Heart right ventricle (tissue), 16 donors: Measurements from ENCODE around the gene CARM1. TPM values are rescaled to one million over a fixed set of nuclear protein-coding genes. Genes with fewer than 3 reads are reported as not detected.

Source experiments
- ATAC-seq, 8 donors: fragments of 200-7000 bp; cut with Tn5 transposase; one replicate each; pipeline ENCODE4 v1.9.1; 2020; ENCODE audit warnings: mild to moderate bottlenecking in 8 of 8, moderate library complexity in 8 of 8, moderate number of reproducible peaks in 1 of 8
- DNase-seq, 2 donors: peaks; one replicate each; pipeline ENCODE4 v3.0.0-alpha.2; 2020
- H3K27ac ChIP-seq, 10 donors: fragments of 200-600 bp; sonication (generic) in 2 of 10; one replicate each; pipeline versions ENCODE4 v1.5.0 to v1.8.0; 2020 to 2022; ENCODE audit warnings: mild to moderate bottlenecking in 3 of 10
- H3K27me3 ChIP-seq, 7 donors: fragments of 200-600 bp; one replicate each; pipeline ENCODE4 v1.8.0; 2021 to 2022; ENCODE audit warnings: mild to moderate bottlenecking in 2 of 7
- H3K36me3 ChIP-seq, 9 donors: fragments of 200-600 bp; sonication (generic) in 1 of 9; one replicate each; pipeline versions ENCODE4 v1.5.0 to v1.8.0; 2020 to 2022; ENCODE audit warnings: mild to moderate bottlenecking in 2 of 9
- H3K4me1 ChIP-seq, 9 donors: fragments of 200-600 bp; sonication (generic) in 1 of 9; one replicate each; pipeline versions ENCODE4 v1.5.0 to v1.8.0; 2020 to 2022; ENCODE audit warnings: mild to moderate bottlenecking in 4 of 9
- H3K4me3 ChIP-seq, 10 donors: fragments of 200-600 bp; sonication (generic) in 2 of 10; one replicate each; pipeline versions ENCODE4 v1.5.0 to v1.8.0; 2020 to 2022; ENCODE audit warnings: mild to moderate bottlenecking in 7 of 10, moderate library complexity in 2 of 10
- H3K9me3 ChIP-seq, 11 donors: fragments of 200-600 bp in 10 of 11; sonication (generic) in 2 of 11; one replicate each; pipeline versions ENCODE4 v1.5.0 to v1.8.0; 2013 to 2022; ENCODE audit warnings: mild to moderate bottlenecking in 2 of 11, control low read depth in 1 of 11, moderate library complexity in 1 of 11
- WGBS, 2 donors: extraction: QIAGEN DNeasy Blood & Tissue Kit; methylation state at CpG; one replicate each; pipeline ENCODE4 v1.1.7; 2013; ENCODE audit warnings: inconsistent platforms in 1 of 2; 5-methylcytosine and 5-hydroxymethylcytosine counted together
- intact Hi-C, 10 donors: fragments of 100-400 bp; cut with DNase I; formaldehyde crosslinking; loops; one replicate each; pipeline versions ENCODE4 v1.11.1 to v1.14.2; 2022
- polyA plus RNA-seq, 2 donors: library from polyadenylated mRNA; stranded (reverse); fragments of 200-250 nt; gene quantifications; one replicate each; pipeline ENCODE4 v1.2.3, GENCODE V29; 2013
- total RNA-seq, 10 donors: library from RNA; stranded (reverse); fragmentation: NEBNext Ultra II Directional in 3 of 10; extraction: Animal tissue kit (Norgen Biotek cat#: 25700) in 3 of 10; gene quantifications; one replicate each; pipeline versions ENCODE4 v1.2.1 to v1.2.4, GENCODE V29; 2021 to 2023
- TF ChIP-seq, protein P1 (sequence below), 9 donors: fragments of 200-600 bp; sonication (generic) in 2 of 9; IDR thresholded peaks; one replicate each; pipeline versions ENCODE4 v1.5.0 to v1.8.0; 2021 to 2022; ENCODE audit warnings: antibody characterized with exemption in 9 of 9, mild to moderate bottlenecking in 5 of 9, moderate library complexity in 1 of 9
- donor health status: Arrhythmogenic right ventricular cardiomyopathy.
- donor health status: ischemic (EF 13 %, LVEDD 7.1; RV severe dilation, severe dysfunction).
- donor health status: healthy with polysubstance abuse.
- donor health status: DM: no; HTN: yes; CAD: no.
- donor health status: DM: no; HTN: no; CAD: no.
- donor health status: ischemic (EF 25% LVEDD 6.9; RV normal size, moderate dysfunction).
- donor health status: ischemic (EF 25% LVEDD 5.7; RV mildly dilated, moderate dysfunction).
- donor health status: healthy.
- donor health status: DM: yes; HTN: yes; CAD: no.
- donor health status: Ischemic cardiomyopathy.
- donor health status: ischemic (EF 35%, LVEDD 5.7; RV mildly dilated, moderate dysfunction).
- donor health status: nonischemic (EF 11% LVEDD 7.7; RV severe dilation, severe dysfunction).
- donor health status: DM: yes; HTN: yes; CAD: no.
- donor health status: PGD.
- donor health status: ischemic (EF 29% LVEDD 5.4; RV normal size, mild dysfunction).
- donor health status: nonischemic (EF 23%, LVEDD 6.1; RV moderate dilation, normal function).

CARM1 gene
- total and polyA plus RNA-seq, 12 donors: 25.8 to 45.4 (median 27.9) TPM

DNA sequence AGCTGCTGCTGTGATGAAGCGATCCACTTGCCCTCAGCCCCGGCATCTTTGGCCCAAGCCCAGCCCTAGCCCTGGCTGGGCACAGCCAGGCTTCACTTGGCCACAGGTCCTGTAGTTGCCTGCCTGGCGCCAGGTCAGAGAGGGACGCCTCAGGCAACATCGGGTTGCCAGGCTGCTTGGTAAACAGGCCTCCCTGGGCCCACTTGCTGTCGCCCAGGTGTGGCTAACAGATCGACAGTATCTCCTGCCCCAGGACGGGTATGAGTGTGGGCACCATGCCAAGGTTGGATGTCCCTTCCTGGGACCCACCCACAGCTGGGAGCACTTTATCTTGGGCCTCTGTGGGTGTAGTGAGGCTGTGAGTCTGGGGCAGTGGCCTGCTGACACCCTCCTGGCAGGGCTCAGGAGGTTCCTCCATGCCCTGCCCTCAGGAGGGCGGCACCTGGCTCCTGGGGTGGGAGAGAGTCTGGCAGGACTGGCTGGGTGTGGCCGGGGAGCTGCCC lies 27.8 kb downstream of the CARM1 start:
- TF ChIP-seq, protein P1, sequence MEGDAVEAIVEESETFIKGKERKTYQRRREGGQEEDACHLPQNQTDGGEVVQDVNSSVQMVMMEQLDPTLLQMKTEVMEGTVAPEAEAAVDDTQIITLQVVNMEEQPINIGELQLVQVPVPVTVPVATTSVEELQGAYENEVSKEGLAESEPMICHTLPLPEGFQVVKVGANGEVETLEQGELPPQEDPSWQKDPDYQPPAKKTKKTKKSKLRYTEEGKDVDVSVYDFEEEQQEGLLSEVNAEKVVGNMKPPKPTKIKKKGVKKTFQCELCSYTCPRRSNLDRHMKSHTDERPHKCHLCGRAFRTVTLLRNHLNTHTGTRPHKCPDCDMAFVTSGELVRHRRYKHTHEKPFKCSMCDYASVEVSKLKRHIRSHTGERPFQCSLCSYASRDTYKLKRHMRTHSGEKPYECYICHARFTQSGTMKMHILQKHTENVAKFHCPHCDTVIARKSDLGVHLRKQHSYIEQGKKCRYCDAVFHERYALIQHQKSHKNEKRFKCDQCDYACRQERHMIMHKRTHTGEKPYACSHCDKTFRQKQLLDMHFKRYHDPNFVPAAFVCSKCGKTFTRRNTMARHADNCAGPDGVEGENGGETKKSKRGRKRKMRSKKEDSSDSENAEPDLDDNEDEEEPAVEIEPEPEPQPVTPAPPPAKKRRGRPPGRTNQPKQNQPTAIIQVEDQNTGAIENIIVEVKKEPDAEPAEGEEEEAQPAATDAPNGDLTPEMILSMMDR (IDR thresholded peaks at IDR 0.05): no peak
- H3K27me3 ChIP-seq: no peaks in the 10 kb centered on the region
- H3K4me1 ChIP-seq: peaks cover 0 to 46% (median 21%) of the 10 kb centered on the region in 9 donors
- WGBS, 2 donors: 49 to 54% methylated on average over 10 of the region's 10 CpGs
- no peak overlapping the region for H3K4me3 ChIP-seq
- ATAC-seq: peak; percentile 68 to 86 (median 83)
- peaks cover 0 to 2% (median 0%) of the 10 kb centered on the region in 9 donors for H3K36me3 ChIP-seq
- peak overlapping the region in 9 of 10 donors; percentile 12 to 78 (median 52) for H3K27ac ChIP-seq
- peak; percentile 54 to 72 for DNase-seq
- intact Hi-C loops: no loop called here
- peaks cover 0 to 11% (median 3%) of the 10 kb centered on the region in 11 donors for H3K9me3 ChIP-seq

DNA sequence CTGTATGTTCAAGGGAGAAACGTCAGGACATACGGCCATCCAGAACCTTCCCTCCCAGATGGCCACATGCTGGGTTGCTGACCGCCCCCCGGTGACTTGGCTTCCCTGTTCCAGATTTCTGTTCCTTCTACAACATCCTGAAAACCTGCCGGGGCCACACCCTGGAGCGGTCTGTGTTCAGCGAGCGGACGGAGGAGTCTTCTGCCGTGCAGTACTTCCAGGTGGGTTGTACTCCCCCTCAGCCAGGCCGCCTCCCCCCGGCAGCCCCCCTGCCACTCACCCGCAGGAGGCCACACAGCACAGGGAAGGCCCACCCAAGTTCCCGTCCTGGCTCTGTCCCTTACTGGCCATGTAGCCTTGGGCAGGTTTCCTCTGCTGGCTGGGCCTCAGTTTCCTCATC lies 36.6 kb downstream of the CARM1 start:
- Histone ChIP-seq H3K36me3 (peaks cover 0 to 69% (median 40%) of the 10 kb centered on the region in 9 donors), H3K4me3 (no peak overlapping the region), H3K27ac (no peak overlapping the region), H3K27me3 (no peaks in the 10 kb centered on the region), H3K4me1 (no peaks in the 10 kb centered on the region), H3K9me3 (peaks cover 0 to 6% (median 1%) of the 10 kb centered on the region in 11 donors)
- no peak for ATAC-seq
- WGBS, 2 donors: 89 to 91% methylated on average over 14 of the region's 14 CpGs
- intact Hi-C loops: no loop called here
- TF ChIP-seq, protein P1 (IDR thresholded peaks at IDR 0.05): no peak
- no peak for DNase-seq

DNA sequence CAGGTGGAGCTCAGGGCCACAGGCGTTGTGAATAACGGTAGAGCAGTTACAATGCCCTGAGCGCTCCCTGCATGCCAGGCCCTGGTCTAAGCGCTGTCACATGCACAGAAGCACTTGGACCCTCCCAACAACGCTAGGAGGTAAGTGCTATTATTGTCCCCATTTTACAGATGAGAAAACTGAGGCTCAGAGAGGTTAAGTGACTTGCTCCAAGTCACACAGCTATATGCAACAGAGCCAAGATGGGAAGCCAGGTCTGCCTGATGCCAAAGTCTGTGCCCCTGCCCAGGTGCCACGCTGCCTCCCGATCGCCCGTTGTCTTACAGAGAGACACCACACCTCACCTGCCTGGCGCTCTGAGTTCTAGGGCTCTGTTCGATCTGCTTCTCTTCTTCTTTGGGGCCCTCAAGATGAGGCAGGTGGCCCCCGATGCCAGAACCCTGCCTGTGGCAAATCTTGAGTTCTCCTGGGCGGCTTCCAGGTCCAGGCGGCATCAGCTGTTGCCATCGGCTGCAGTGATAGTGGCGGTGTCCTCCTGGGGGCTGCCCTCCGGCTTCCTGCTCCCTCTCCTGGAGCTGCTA lies 37.1 kb downstream of the CARM1 start:
- ATAC-seq: no peak
- intact Hi-C loops: no loop called here
- WGBS, 2 donors: 91 to 94% methylated on average over 17 of the region's 17 CpGs
- Histone ChIP-seq H3K4me3 (no peak overlapping the region), H3K27me3 (no peaks in the 10 kb centered on the region), H3K9me3 (peaks cover 0 to under 1% (median 0%) of the 10 kb centered on the region in 11 donors), H3K27ac (no peak overlapping the region), H3K36me3 (peaks cover 0 to 74% (median 40%) of the 10 kb centered on the region in 9 donors), H3K4me1 (no peaks in the 10 kb centered on the region)
- TF ChIP-seq, protein P1 (IDR thresholded peaks at IDR 0.05): no peak
- DNase-seq: no peak

DNA sequence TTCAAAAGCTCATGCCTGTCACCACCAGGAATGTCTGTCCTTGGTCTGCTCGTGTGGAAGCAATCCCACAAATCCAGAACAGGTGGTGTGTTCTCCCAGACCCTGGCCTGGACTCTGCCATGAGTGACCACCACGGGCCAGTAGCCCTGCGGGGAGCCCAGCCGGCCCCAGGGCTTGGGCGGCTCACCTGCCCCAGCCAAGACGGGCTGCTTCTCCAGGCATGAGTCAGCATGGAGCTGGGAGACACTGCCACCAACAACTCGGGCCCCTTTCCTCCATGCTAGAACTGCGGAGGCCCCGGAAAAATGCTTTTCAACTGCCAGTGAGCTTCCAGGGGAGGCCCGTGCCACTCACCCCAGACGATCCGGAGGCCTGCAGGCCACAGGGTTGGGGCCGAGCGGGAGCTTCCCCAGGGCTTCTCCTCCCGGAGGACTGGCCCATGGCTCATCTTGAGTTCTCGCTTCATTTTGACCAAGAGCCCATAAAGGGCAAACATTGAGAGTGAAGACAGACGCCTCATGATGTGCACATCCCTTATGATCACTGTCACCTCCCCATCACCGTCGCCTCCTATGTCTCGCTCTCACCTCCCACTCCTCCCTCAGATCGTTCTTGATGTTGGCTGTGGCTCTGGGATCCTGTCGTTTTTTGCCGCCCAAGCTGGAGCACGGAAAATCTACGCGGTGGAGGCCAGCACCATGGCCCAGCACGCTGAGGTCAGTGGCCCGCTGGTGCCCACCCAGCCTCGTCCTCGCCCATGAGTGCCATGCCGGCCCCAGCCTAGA lies 40.4 kb downstream of the CARM1 start:
- Histone ChIP-seq H3K36me3 (peaks cover 0 to 99% (median 49%) of the 10 kb centered on the region in 9 donors), H3K9me3 (no peaks in the 10 kb centered on the region), H3K27me3 (no peaks in the 10 kb centered on the region), H3K27ac (no peak overlapping the region), H3K4me1 (no peaks in the 10 kb centered on the region), H3K4me3 (no peak overlapping the region)
- DNase-seq (no peak), ATAC-seq (no peak)
- 89 to 91% methylated on average over 31 of the region's 31 CpGs for WGBS, 2 donors
- intact Hi-C loops: no loop called here
- TF ChIP-seq, protein P1 (IDR thresholded peaks at IDR 0.05): no peak
